Testis (tissue), 3 donors: Measurements from ENCODE around the gene OPRM1. TPM values are rescaled to one million over a fixed set of nuclear protein-coding genes. Genes with fewer than 3 reads are reported as not detected.

Source experiments
- DNase-seq: peaks from one replicate; pipeline ENCODE4 v3.0.0-alpha.2; 2019
- H3K27ac ChIP-seq, 2 donors: fragments of 200-600 bp; sonication (generic); one replicate each; pipeline ENCODE4 v1.5.1; 2019
- H3K27me3 ChIP-seq: fragments of 200-600 bp; sonication (generic); one replicate; pipeline ENCODE4 v1.5.1; 2019
- H3K36me3 ChIP-seq: fragments of 200-600 bp; sonication (generic); one replicate; pipeline ENCODE4 v1.5.1; 2017; ENCODE audit warnings: low read depth; ENCODE audit errors: missing control alignments
- H3K4me1 ChIP-seq: fragments of 200-600 bp; sonication (generic); one replicate; pipeline ENCODE4 v1.5.1; 2019
- H3K4me3 ChIP-seq, 2 donors: fragments of 200-600 bp; sonication (generic); one replicate each; pipeline ENCODE4 v1.5.1; 2017 to 2019
- H3K9me3 ChIP-seq: fragments of 200-600 bp; sonication (generic); one replicate; pipeline ENCODE4 v1.5.1; 2017
- CTCF ChIP-seq, 3 experiments: fragments of 450-650 bp in 2 of 3; fragments of 200-600 bp in 1 of 3; sonication (generic) in 1 of 3; IDR thresholded peaks; one replicate each; pipeline ENCODE4 v1.5.1; 2016 to 2019; ENCODE audit warnings: antibody characterized with exemption in 3 of 3, mild to moderate bottlenecking in 2 of 3, moderate library complexity in 1 of 3
- POLR2A ChIP-seq: fragments of 450-650 bp; IDR thresholded peaks from one replicate; pipeline ENCODE4 v1.6.1; 2017; ENCODE audit warnings: antibody characterized with exemption, mild to moderate bottlenecking, moderate library complexity
- WGBS, 2 donors: methylation state at CpG; one replicate each; pipeline ENCODE4 v1.1.5; 2018; 5-methylcytosine and 5-hydroxymethylcytosine counted together
- intact Hi-C: fragments of 100-400 bp; cut with DNase I; formaldehyde crosslinking; loops from one replicate; pipeline ENCODE4 v1.15.1; 2023; ENCODE audit warnings: low total_unique reads
- polyA plus RNA-seq: library from polyadenylated mRNA; stranded (reverse); fragments of 350-450 nt; fragmentation: Illumina TruSeq; extraction: RNeasy Lipid Tissue Mini Kit (QIAGEN cat#74804); gene quantifications from one replicate; pipeline ENCODE4 v1.2.3, GENCODE V29; 2014; ENCODE audit warnings: low read depth, low replicate concordance; ENCODE audit not compliant: insufficient read depth
- total RNA-seq, 2 donors: library from RNA; depleted of rRNA; stranded (reverse); fragments of >200 nt; gene quantifications; one replicate each; pipeline ENCODE4 v1.2.3, GENCODE V29; 2016

The OPRM1 gene
- total and polyA plus RNA-seq, 3 donors from 2014 or later = 1.1 to 8.7 (median 4.0) TPM

DNA sequence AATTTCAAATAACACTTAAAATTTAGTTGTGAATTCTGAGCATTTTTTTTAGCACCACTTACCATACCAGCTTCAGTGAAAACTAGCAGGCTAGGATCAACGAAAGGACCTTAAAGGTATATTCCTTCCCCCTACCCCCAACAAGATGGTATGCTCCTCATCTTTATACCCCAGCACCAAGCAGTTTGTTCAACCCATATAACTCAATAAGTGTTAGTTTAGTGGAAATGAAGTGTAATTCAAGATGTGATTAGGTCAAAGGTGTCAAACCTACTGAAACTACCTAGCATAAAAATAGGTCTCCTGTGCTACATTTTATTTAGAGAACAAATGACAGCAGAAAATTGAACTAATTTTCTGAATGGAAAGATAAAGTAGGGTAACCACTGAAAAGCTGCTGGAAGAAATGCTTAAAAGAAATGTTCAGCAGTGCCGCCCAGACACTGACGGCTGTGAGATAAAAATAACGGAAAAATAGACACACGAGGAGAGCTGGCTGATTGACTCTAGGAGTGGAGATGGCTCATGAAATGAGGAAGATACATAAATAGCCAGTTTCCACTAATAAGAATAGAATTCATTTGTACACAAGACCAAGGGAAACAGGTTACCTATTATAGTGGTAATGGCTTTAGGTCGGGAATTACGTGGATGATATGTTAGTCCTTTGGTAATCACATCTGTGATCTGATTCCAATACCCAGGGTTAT lies 222.8 kb downstream of the OPRM1 start:
- TF ChIP-seq CTCF (IDR thresholded peaks at IDR 0.05) (no peak), POLR2A (no peak)
- DNase-seq = no peak
- 76 to 85% methylated on average over 7 of the region's 7 CpGs for WGBS, 2 donors
- H3K36me3 ChIP-seq = no peaks in the 10 kb centered on the region
- no peaks in the 10 kb centered on the region for H3K4me1 ChIP-seq
- H3K4me3 ChIP-seq = no peak overlapping the region
- H3K27ac ChIP-seq = no peak overlapping the region
- no peaks in the 10 kb centered on the region for H3K9me3 ChIP-seq
- H3K27me3 ChIP-seq = no peaks in the 10 kb centered on the region
- intact Hi-C loops = no loop called here

DNA sequence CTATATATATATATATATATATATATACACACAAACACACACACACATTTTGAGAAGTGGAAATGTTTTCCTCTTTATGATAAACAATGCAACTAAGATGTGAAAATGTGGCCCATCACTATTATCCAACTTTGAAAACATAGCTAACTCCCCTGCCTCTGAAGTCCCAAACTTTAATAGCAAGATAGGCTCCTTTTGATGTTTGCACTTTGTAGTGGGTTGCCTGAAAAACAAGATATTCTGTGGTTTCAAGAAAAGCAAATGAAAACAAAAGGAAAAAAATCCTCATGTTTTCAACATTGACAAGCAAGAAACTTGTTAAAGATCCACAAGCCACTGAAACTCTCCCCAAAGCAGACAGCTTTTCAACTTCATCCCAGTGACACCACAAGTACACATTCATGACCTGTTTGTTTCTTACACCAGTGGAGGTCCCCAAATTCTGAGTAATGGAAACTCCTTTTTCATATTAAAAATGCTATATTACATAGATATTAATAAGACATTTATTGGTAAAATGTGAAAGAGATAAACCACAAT lies 227.6 kb downstream of the OPRM1 start:
- Histone ChIP-seq H3K4me1 (no peaks in the 10 kb centered on the region), H3K36me3 (no peaks in the 10 kb centered on the region), H3K27ac (no peak overlapping the region), H3K9me3 (no peaks in the 10 kb centered on the region), H3K27me3 (no peaks in the 10 kb centered on the region), H3K4me3 (no peak overlapping the region)
- no peak for DNase-seq
- intact Hi-C loops = no loop called here
- no peak for TF ChIP-seq POLR2A
- TF ChIP-seq CTCF (IDR thresholded peaks at IDR 0.05) = no peak

DNA sequence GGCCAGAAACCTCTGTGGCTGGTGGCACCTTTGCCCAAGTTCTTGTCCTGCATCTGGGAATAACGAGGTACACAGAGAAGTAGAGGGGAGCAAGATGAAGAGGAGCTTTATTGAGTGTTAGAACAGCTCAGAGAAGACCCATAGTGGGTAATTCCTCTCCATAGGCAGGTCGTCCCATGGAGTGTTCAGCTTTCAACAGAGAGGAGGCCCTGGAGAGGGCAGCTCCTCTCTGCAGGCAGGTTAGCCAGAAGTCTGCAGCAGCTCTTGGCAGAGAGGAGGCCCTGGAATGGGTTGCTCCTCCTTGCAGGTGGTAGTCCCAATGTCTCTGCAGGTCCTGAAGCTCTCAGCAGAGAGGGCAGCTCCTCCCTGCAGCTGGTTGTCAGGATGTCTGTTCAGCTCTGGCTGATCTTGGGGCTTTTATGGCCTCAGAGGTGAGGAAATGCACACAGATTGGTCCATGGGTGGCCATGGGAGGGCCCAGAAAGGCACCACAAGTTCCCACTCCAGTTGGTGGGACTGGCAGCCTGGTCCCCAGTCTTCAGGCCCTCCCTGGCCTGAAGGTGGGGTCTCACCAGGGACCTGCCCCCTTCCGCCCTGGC lies 228.6 kb downstream of the OPRM1 start:
- TF ChIP-seq POLR2A (no peak), CTCF (IDR thresholded peaks at IDR 0.05) (no peak)
- Histone ChIP-seq H3K36me3 (no peaks in the 10 kb centered on the region), H3K27ac (no peak overlapping the region), H3K4me1 (no peaks in the 10 kb centered on the region), H3K4me3 (no peak overlapping the region), H3K27me3 (no peaks in the 10 kb centered on the region), H3K9me3 (no peaks in the 10 kb centered on the region)
- 81 to 86% methylated on average over 2 of the region's 3 CpGs for WGBS, 2 donors
- DNase-seq = no peak
- intact Hi-C loops = no loop called here

DNA sequence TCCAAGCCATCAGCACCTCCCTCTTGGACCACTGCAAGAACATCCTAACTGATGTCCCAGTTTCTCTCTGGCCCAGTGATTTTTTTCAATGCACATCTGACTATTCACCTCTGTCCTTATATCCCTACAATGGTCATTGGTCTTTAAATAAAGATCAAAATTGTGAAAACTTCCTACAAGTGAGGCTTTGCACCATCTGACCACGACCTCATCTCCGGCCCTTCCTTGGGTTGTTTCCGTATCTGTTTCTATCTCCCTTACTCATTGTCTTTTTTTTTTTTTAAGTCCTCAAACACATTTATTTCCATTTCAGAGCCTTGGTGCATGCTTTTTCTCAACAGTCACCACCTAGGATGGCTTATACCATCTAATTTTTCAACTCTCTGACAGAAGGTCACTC lies 229.4 kb downstream of the OPRM1 start:
- DNase-seq = no peak
- WGBS, 2 donors = 92 to 93% methylated on average over 3 of the region's 3 CpGs
- H3K9me3 ChIP-seq = no peaks in the 10 kb centered on the region
- no peak overlapping the region for H3K4me3 ChIP-seq
- TF ChIP-seq CTCF (IDR thresholded peaks at IDR 0.05) (no peak), POLR2A (no peak)
- H3K4me1 ChIP-seq = no peaks in the 10 kb centered on the region
- no peaks in the 10 kb centered on the region for H3K36me3 ChIP-seq
- no peaks in the 10 kb centered on the region for H3K27me3 ChIP-seq
- H3K27ac ChIP-seq = no peak overlapping the region
- intact Hi-C loops = no loop called here
